Stomach (tissue), 9 donors: Measurements from ENCODE around the gene EIF2B1. TPM values are rescaled to one million over a fixed set of nuclear protein-coding genes. Genes with fewer than 3 reads are reported as not detected.
A peak's percentile ranks its signal among the peaks of the same experiment; 100 is the strongest.

ENCODE experiments used
- DNase-seq, 2 donors: peaks; one replicate each; pipeline versions ENCODE4 v3.0.0 to v3.0.0-alpha.2; 2013 to 2019
- H3K27ac ChIP-seq, 5 donors: fragments of 200-600 bp in 4 of 5; sonication (generic) in 4 of 5; one replicate each; pipeline ENCODE4 v1.5.1; 2013 to 2019; ENCODE audit warnings: mild to moderate bottlenecking in 1 of 5, moderate library complexity in 1 of 5
- H3K27me3 ChIP-seq, 3 donors: fragments of 200-600 bp; sonication (generic); one replicate each; pipeline ENCODE4 v1.5.1; 2017 to 2019; ENCODE audit warnings: mixed run types in 1 of 3
- H3K36me3 ChIP-seq, 4 donors: fragments of 200-600 bp; sonication (generic); 1 replicate in 3 of 4; 2 replicates in 1 of 4; pipeline ENCODE4 v1.5.1; 2016 to 2019
- H3K4me1 ChIP-seq, 4 donors: fragments of 200-600 bp; sonication (generic); one replicate each; pipeline ENCODE4 v1.5.1; 2016 to 2019
- H3K4me3 ChIP-seq, 4 donors: fragments of 200-600 bp; sonication (generic) in 3 of 4; one replicate each; pipeline ENCODE4 v1.5.1; 2016 to 2019; ENCODE audit warnings: mild to moderate bottlenecking in 1 of 4
- H3K9me3 ChIP-seq, 4 donors: fragments of 200-600 bp; sonication (generic); one replicate each; pipeline ENCODE4 v1.5.1; 2016 to 2019
- CTCF ChIP-seq, 7 experiments: fragments of 450-650 bp in 4 of 7; fragments of 200-600 bp in 3 of 7; sonication (generic) in 3 of 7; IDR thresholded peaks; one replicate each; pipeline ENCODE4 v1.5.1; 2016 to 2019; ENCODE audit warnings: antibody characterized with exemption in 7 of 7, control low read depth in 2 of 7, mild to moderate bottlenecking in 1 of 7
- EP300 ChIP-seq: sonication (generic); formaldehyde crosslinking; IDR thresholded peaks from one replicate; pipeline ENCODE4 v1.6.1; 2017; ENCODE audit warnings: antibody characterized with exemption
- POLR2A ChIP-seq, 4 donors: fragments of 450-650 bp; IDR thresholded peaks; one replicate each; pipeline ENCODE4 v1.6.1; 2016; ENCODE audit warnings: antibody characterized with exemption in 4 of 4, control low read depth in 2 of 4, mild to moderate bottlenecking in 1 of 4, moderate library complexity in 1 of 4
- POLR2AphosphoS5 ChIP-seq, 3 donors: sonication (generic); formaldehyde crosslinking; IDR thresholded peaks; one replicate each; pipeline ENCODE4 v1.6.1; 2016; ENCODE audit warnings: antibody characterized with exemption in 3 of 3
- WGBS, 5 donors: extraction: QIAGEN DNeasy Blood & Tissue Kit in 3 of 5; methylation state at CpG; one replicate each; pipeline versions ENCODE4 v1.1.5 to v1.1.7; 2013 to 2018; 5-methylcytosine and 5-hydroxymethylcytosine counted together
- intact Hi-C: fragments of 100-400 bp; cut with DNase I; formaldehyde crosslinking; loops from one replicate; pipeline ENCODE4 v1.15.1; 2023; ENCODE audit warnings: low total_unique reads
- polyA plus RNA-seq, 3 donors: library from polyadenylated mRNA; stranded (reverse); fragments of 200-250 nt; gene quantifications; one replicate each; pipeline ENCODE4 v1.2.3, GENCODE V29; 2013
- small RNA-seq, 4 donors: library from RNA; depleted of rRNA; stranded (forward); fragments of <200 nt; gene quantifications; one replicate each; pipeline ENCODE3, GENCODE V24; 2016
- total RNA-seq, 5 donors: library from RNA; depleted of rRNA; stranded (reverse); fragments of >200 nt; gene quantifications; one replicate each; pipeline versions ENCODE4 v1.1.0 to v1.2.3, GENCODE V29; 2014 to 2016
- donor health status: healthy with polysubstance abuse.
- donor health status: Bipolar disorder and iron deficiency.
- donor health status: healthy.

The EIF2B1 gene
- total and polyA plus RNA-seq, 8 donors, result 20.0 to 194 (median 39.6) TPM

- intact Hi-C loops, result no loop called here
- H3K27ac ChIP-seq, result no peak overlapping the region
- H3K9me3 ChIP-seq, result no peaks in the 10 kb centered on the region
- H3K27me3 ChIP-seq, result no peaks in the 10 kb centered on the region
- TF ChIP-seq POLR2A (IDR thresholded peaks at IDR 0.05), result no peak
- TF ChIP-seq EP300, result no peak
- DNase-seq, result no peak
- peaks cover 0 to 9% (median 5%) of the 10 kb centered on the region in 4 donors for H3K36me3 ChIP-seq
- WGBS, 5 donors, result 77 to 97% (median 95%) methylated on average over 1 of the region's 1 CpG
- H3K4me1 ChIP-seq, result peaks cover 0 to 15% (median under 1%) of the 10 kb centered on the region in 4 donors
- H3K4me3 ChIP-seq, result no peak overlapping the region
Observed at GRCh38 chr12:123576611-123577010, 56.9 kb downstream of the EIF2B1 start.

- WGBS, 5 donors, result 14 to 32% (median 24%) methylated on average over 4 of the region's 4 CpGs
- no peak overlapping the region for H3K27ac ChIP-seq
Observed at GRCh38 chr12:123573870-123574269, 59.6 kb downstream of the EIF2B1 start.

DNA sequence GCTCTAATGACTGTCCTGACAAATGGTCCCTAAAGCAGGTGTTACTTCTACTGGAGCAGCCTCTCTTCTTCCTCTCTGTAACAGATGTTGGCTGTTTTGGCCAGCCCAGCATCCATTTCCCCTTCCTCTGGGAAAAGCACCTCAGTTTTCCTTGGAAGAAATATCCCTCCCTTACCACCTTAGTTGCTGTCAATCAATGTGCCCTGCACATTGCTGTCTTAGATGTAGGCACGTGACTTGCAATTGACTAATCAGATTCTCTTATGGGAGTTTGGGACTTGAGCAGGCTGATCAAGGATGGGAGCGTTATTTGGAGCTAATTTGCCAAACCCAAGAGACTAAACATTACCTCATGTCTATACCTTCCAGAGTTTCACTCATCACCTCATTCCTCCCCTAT, 61.1 kb downstream of the EIF2B1 start:
- H3K4me3 ChIP-seq, result no peak overlapping the region
- TF ChIP-seq POLR2A (IDR thresholded peaks at IDR 0.05) (no peak), POLR2AphosphoS5 (IDR thresholded peaks at IDR 0.05) (no peak), CTCF (IDR thresholded peaks at IDR 0.05) (no peak), EP300 (no peak)
- intact Hi-C loops, result no loop called here
- H3K27me3 ChIP-seq, result no peaks in the 10 kb centered on the region
- no peak overlapping the region for H3K27ac ChIP-seq
- no peaks in the 10 kb centered on the region for H3K9me3 ChIP-seq
- 44 to 70% (median 61%) methylated on average over 2 of the region's 2 CpGs for WGBS, 5 donors
- no peak for DNase-seq
- H3K36me3 ChIP-seq, result peaks cover 0 to 5% (median 3%) of the 10 kb centered on the region in 4 donors
- H3K4me1 ChIP-seq, result peaks cover 0 to 4% (median 0%) of the 10 kb centered on the region in 4 donors

More at GRCh38 chr12:123573870-123574269, 59.6 kb downstream of the EIF2B1 start:
- peaks cover 0 to 9% (median 5%) of the 10 kb centered on the region in 4 donors for H3K36me3 ChIP-seq
- H3K4me1 ChIP-seq, result peaks cover 0 to 4% (median 0%) of the 10 kb centered on the region in 4 donors
- TF ChIP-seq CTCF (IDR thresholded peaks at IDR 0.05) (no peak), EP300 (no peak), POLR2AphosphoS5 (IDR thresholded peaks at IDR 0.05) (no peak), POLR2A (IDR thresholded peaks at IDR 0.05) (no peak)
- no peaks in the 10 kb centered on the region for H3K27me3 ChIP-seq
- no peak for DNase-seq
- H3K9me3 ChIP-seq, result no peaks in the 10 kb centered on the region
- H3K4me3 ChIP-seq, result no peak overlapping the region
- intact Hi-C loops, result no loop called here

DNA sequence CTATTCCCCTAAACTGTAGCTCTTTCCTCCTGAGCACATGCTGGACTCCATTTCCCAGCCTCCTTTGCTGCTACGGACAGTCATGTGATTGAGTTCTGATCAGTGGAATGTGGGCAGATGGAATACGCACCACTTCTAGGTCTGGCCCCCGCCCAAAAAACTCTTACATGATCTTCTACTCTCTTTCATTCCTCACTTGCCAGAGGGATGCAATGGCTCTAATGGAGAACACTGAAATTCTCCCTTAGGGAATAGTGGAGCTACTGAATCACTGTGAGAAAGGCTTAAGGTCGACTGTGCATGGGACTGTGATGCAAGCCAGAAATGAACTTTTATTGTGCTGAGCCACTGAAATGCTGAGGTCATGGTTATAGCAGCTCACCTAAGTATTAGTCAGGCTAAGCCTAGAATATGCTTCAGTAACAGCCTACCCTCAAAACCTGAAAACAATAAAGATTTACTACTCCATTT, 62.1 kb downstream of the EIF2B1 start:
- TF ChIP-seq POLR2A (IDR thresholded peaks at IDR 0.05) (no peak), CTCF (IDR thresholded peaks at IDR 0.05) (no peak), EP300 (no peak), POLR2AphosphoS5 (IDR thresholded peaks at IDR 0.05) (no peak)
- DNase-seq, result peak; percentile 27 to 58
- Histone ChIP-seq H3K27ac (no peak overlapping the region), H3K27me3 (no peaks in the 10 kb centered on the region), H3K36me3 (no peaks in the 10 kb centered on the region), H3K9me3 (no peaks in the 10 kb centered on the region), H3K4me3 (no peak overlapping the region), H3K4me1 (peaks cover 0 to 4% (median 0%) of the 10 kb centered on the region in 4 donors)
- intact Hi-C loops, result no loop called here
- WGBS, 5 donors, result 35 to 42% (median 39%) methylated on average over 4 of the region's 4 CpGs

Small RNAs within 50 kb of the gene (small RNA-seq; reads per million reads assigned to genes)
- gene SNORA9B, result 0 to 0.30 (median 0) reads per million in 4 donors

Other genes with a start within 250 kb of the EIF2B1 start
- 10 to 100 TPM; 22.8 to 64.6 (median 46.1) TPM for gene KMT5A, start 249.6 kb downstream of the EIF2B1 start, total RNA-seq
- gene KMT5A, start 249.6 kb downstream of the EIF2B1 start, polyA plus RNA-seq, result 10 to 100 TPM; 16.5 to 20.4 (median 16.6) TPM
- 1 to 10 TPM; 2.0 to 5.3 (median 3.8) TPM for gene RILPL2, start 197.0 kb downstream of the EIF2B1 start, total RNA-seq
- gene RILPL2, start 197.0 kb downstream of the EIF2B1 start, polyA plus RNA-seq, result 1 to 10 TPM; 4.6 to 5.9 (median 5.5) TPM
- 10 to 100 TPM in 4 of 5 donors, 1 to 10 TPM in 1; 5.8 to 55.0 (median 22.8) TPM for gene SNRNP35, start 175.5 kb downstream of the EIF2B1 start, total RNA-seq
- gene SNRNP35, start 175.5 kb downstream of the EIF2B1 start, polyA plus RNA-seq, result 10 to 100 TPM; 34.1 to 47.3 (median 45.8) TPM
- gene RILPL1, start 100.0 kb downstream of the EIF2B1 start, total RNA-seq, result 10 to 100 TPM in 3 of 5 donors, 1 to 10 TPM in 2; 2.7 to 42.3 (median 13.9) TPM
- 1 to 10 TPM; 3.8 to 9.3 (median 4.9) TPM for gene RILPL1, start 100.0 kb downstream of the EIF2B1 start, polyA plus RNA-seq
- 100 to 1,000 TPM in 3 of 5 donors, 10 to 100 TPM in 2; 66.5 to 463 (median 125) TPM for gene TMED2, start 49.1 kb downstream of the EIF2B1 start, total RNA-seq
- 10 to 100 TPM; 60.1 to 77.3 (median 63.1) TPM for gene TMED2, start 49.1 kb downstream of the EIF2B1 start, polyA plus RNA-seq
- 10 to 100 TPM; 18.5 to 78.2 (median 20.4) TPM for gene DDX55, start 31.6 kb downstream of the EIF2B1 start, total RNA-seq
- gene DDX55, start 31.6 kb downstream of the EIF2B1 start, polyA plus RNA-seq, result 10 to 100 TPM in 2 of 3 donors, 1 to 10 TPM in 1; 7.5 to 17.6 (median 10.9) TPM
- 10 to 100 TPM in 1 of 5 donors, 1 to 10 TPM in 3, not detected in 1; 2.9 to 40.2 (median 6.1) TPM for gene GTF2H3, start 143 bp upstream of the EIF2B1 start, total RNA-seq
- 10 to 100 TPM in 1 of 3 donors, 1 to 10 TPM in 2; 5.2 to 10.3 (median 7.8) TPM for gene GTF2H3, start 143 bp upstream of the EIF2B1 start, polyA plus RNA-seq
- gene TCTN2, start 37.4 kb upstream of the EIF2B1 start, total RNA-seq, result 10 to 100 TPM in 3 of 5 donors, 1 to 10 TPM in 2; 1.2 to 24.1 (median 17.1) TPM
- 1 to 10 TPM; 2.1 to 2.8 (median 2.8) TPM for gene TCTN2, start 37.4 kb upstream of the EIF2B1 start, polyA plus RNA-seq
- gene ATP6V0A2, start 78.7 kb upstream of the EIF2B1 start, total RNA-seq, result 10 to 100 TPM in 3 of 5 donors, 1 to 10 TPM in 2; 4.7 to 91.2 (median 46.5) TPM
- gene ATP6V0A2, start 78.7 kb upstream of the EIF2B1 start, polyA plus RNA-seq, result 1 to 10 TPM; 2.1 to 3.8 (median 3.3) TPM
- gene DNAH10, start 128.6 kb upstream of the EIF2B1 start, total RNA-seq, result under 1 TPM in 2 of 5 donors, not detected in 3; under 0.01 to 0.92 TPM
- under 1 TPM; 0.03 to 0.25 (median 0.15) TPM for gene DNAH10, start 128.6 kb upstream of the EIF2B1 start, polyA plus RNA-seq